ENCODE results near the gene ITM2C.

DNA sequence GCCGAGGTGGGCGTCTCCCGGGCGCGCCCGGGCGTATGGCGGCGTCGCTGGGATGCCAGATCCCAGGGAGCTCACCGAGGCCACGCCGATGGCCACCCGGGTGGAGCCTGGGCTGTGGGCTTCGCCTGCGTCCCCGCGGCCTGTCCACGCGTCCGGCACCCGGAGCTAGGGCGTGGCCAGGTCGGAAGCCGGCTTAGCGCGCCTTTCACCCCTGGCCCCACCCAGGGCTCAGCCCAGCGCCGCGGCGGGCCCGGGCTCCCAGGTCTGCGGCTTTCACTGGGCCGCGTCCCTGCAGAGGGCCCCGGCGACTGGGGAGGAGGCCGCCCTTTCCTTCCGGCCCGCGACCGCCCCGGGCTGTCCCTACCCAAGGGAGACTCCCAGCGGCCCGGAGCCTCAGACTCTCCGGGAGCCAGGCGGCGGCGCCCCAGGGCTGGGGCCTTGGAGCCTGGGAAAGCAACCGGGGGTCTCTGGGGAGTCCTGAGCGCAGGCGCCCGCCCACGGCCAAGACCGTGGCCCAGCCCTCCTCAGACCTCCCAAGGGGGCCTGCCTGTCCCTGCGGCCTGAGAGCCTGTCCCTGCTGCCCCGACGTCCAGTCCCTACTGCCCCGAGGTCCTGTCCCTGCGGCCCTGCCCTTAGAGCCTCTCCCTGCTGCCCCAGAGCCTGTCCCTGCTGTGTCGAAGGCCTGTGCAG lies 36.3 kb upstream of the ITM2C start:
- TF ChIP-seq, protein P1, sequence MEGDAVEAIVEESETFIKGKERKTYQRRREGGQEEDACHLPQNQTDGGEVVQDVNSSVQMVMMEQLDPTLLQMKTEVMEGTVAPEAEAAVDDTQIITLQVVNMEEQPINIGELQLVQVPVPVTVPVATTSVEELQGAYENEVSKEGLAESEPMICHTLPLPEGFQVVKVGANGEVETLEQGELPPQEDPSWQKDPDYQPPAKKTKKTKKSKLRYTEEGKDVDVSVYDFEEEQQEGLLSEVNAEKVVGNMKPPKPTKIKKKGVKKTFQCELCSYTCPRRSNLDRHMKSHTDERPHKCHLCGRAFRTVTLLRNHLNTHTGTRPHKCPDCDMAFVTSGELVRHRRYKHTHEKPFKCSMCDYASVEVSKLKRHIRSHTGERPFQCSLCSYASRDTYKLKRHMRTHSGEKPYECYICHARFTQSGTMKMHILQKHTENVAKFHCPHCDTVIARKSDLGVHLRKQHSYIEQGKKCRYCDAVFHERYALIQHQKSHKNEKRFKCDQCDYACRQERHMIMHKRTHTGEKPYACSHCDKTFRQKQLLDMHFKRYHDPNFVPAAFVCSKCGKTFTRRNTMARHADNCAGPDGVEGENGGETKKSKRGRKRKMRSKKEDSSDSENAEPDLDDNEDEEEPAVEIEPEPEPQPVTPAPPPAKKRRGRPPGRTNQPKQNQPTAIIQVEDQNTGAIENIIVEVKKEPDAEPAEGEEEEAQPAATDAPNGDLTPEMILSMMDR (IDR thresholded peaks at IDR 0.05; ENCODE audit: low read length): no peak
- TF ChIP-seq EZH2 (IDR thresholded peaks at IDR 0.05; ENCODE audit: borderline replicate concordance, low read length): no peak

Measured in OCI-LY1 (cell line).